Esophagus muscularis mucosa (tissue), 4 donors: ENCODE measurements around the gene CLEC4G. TPM values are rescaled to one million over a fixed set of nuclear protein-coding genes. Genes with fewer than 3 reads are reported as not detected.

Source experiments
- DNase-seq: peaks from one replicate; pipeline ENCODE4 v3.0.0-alpha.2; 2017; ENCODE audit errors: extremely low spot score
- H3K27ac ChIP-seq, 4 donors: fragments of 200-600 bp; sonication (generic); replicated peaks in 1 of 4; 1 replicate in 3 of 4; 2 replicates in 1 of 4; pipeline ENCODE4 v1.5.1; 2016 to 2019; ENCODE audit warnings: mild to moderate bottlenecking in 1 of 4
- H3K27me3 ChIP-seq, 4 donors: fragments of 200-600 bp; sonication (generic); one replicate each; pipeline versions ENCODE4 v1.5.1 to v1.6.0; 2016 to 2019
- H3K36me3 ChIP-seq, 4 donors: fragments of 200-600 bp; sonication (generic); one replicate each; pipeline ENCODE4 v1.5.1; 2016 to 2019
- H3K4me1 ChIP-seq, 4 donors: fragments of 200-600 bp; sonication (generic); one replicate each; pipeline ENCODE4 v1.5.1; 2016 to 2019
- H3K4me3 ChIP-seq, 4 donors: fragments of 200-600 bp; sonication (generic); 1 replicate in 2 of 4; 2 replicates in 2 of 4; pipeline ENCODE4 v1.5.1; 2016 to 2019; ENCODE audit warnings: mild to moderate bottlenecking in 4 of 4, moderate library complexity in 1 of 4
- H3K9me3 ChIP-seq, 4 donors: fragments of 200-600 bp; sonication (generic); 1 replicate in 3 of 4; 2 replicates in 1 of 4; pipeline ENCODE4 v1.5.1; 2016 to 2019
- EP300 ChIP-seq: sonication (generic); formaldehyde crosslinking; IDR thresholded peaks from one replicate; pipeline ENCODE4 v1.6.1; 2017; ENCODE audit warnings: antibody characterized with exemption
- POLR2A ChIP-seq: fragments of 450-650 bp; IDR thresholded peaks from one replicate; pipeline ENCODE4 v1.6.1; 2017; ENCODE audit warnings: antibody characterized with exemption, moderate library complexity, mild to moderate bottlenecking, low read depth
- POLR2AphosphoS5 ChIP-seq, 2 donors: sonication (generic); formaldehyde crosslinking; IDR thresholded peaks; one replicate each; pipeline ENCODE4 v1.6.1; 2017; ENCODE audit warnings: antibody characterized with exemption in 2 of 2
- WGBS: methylation state at CpG from one replicate; pipeline ENCODE4 v1.1.5; 2018; 5-methylcytosine and 5-hydroxymethylcytosine counted together
- intact Hi-C: fragments of 100-400 bp; cut with DNase I; formaldehyde crosslinking; loops from one replicate; pipeline ENCODE4 v1.15.1; 2023
- total RNA-seq, 4 donors: library from RNA; depleted of rRNA; stranded (reverse); fragments of >200 nt; gene quantifications; one replicate each; pipeline versions ENCODE4 v1.1.0 to v1.2.1, GENCODE V29; 2016
- TF ChIP-seq, protein P1 (sequence below), 3 experiments: fragments of 200-600 bp in 2 of 3; fragments of 450-650 bp in 1 of 3; sonication (generic) in 2 of 3; IDR thresholded peaks; one replicate each; pipeline ENCODE4 v1.5.1; 2017 to 2019; ENCODE audit warnings: antibody characterized with exemption in 3 of 3, mild to moderate bottlenecking in 2 of 3, moderate library complexity in 1 of 3

Gene CLEC4G
- total RNA-seq, 4 donors from 2014 or later: 0.75 to 2.5 (median 1.8) TPM

DNA sequence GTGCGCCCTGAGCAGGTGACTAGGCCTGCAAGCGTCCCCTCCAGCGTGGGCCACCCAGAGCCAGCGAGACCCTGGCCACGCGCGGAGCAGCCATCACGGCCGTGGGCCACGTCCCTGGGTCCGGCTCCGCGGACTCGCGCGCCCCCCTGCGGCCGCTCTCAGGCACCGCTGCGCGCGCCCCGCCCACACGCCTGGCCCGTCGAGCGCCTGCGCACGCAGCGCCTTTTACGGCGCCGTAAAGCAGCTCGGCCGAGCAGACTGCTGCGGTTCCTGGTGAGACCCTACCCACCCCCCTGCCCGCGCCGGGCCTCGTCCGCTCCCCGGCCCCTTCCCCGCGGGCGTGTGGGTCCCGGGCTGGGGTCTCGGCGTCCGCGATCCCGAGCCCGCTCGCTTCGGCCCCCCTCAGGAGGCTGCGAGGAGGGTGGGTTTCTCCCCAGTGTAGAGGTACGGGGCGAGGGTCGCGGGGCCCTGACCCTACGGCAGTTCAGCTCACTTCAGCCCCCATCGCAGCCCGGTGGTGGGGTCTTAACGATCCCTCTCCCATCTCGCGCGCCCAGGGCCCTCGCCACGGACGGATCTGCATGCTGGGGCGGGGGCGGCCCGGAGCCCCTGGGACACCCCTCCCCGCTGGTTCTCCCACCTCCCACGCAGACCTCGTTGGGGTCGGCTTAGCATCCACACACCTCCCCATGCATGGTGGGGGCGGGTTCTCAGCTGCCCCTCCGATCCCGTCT, 51.1 kb downstream of the CLEC4G start, which contains the start of gene TRAPPC5:
Gene TRAPPC5 (plus strand): TSS at position 228 of the 734 bp plus-strand sequence. CDS start 1,421 bp downstream, outside the sequence.
- H3K4me3 ChIP-seq: peak within 1 kb of the TSS; percentile 75 to 100 (median 88)
- peak within 1 kb of the TSS; percentile 78 to 90 (median 84) for H3K27ac ChIP-seq
- peaks cover 10 to 29% (median 22%) of the 10 kb centered on the region in 4 donors for H3K4me1 ChIP-seq
- no peaks in the 10 kb centered on the region for H3K9me3 ChIP-seq
- peaks cover 0 to 36% (median 27%) of the 10 kb centered on the region in 4 donors for H3K36me3 ChIP-seq
- intact Hi-C loops: loop anchor here (1.0 to 10.0 kb wide), 3 partner anchors 28 to 328 kb away; no protein-coding TSS in a partner anchor
- TF ChIP-seq POLR2AphosphoS5 (IDR thresholded peaks at IDR 0.05) (peak; percentile 75 to 84), POLR2A (no peak), EP300 (no peak)
- TF ChIP-seq, protein P1, sequence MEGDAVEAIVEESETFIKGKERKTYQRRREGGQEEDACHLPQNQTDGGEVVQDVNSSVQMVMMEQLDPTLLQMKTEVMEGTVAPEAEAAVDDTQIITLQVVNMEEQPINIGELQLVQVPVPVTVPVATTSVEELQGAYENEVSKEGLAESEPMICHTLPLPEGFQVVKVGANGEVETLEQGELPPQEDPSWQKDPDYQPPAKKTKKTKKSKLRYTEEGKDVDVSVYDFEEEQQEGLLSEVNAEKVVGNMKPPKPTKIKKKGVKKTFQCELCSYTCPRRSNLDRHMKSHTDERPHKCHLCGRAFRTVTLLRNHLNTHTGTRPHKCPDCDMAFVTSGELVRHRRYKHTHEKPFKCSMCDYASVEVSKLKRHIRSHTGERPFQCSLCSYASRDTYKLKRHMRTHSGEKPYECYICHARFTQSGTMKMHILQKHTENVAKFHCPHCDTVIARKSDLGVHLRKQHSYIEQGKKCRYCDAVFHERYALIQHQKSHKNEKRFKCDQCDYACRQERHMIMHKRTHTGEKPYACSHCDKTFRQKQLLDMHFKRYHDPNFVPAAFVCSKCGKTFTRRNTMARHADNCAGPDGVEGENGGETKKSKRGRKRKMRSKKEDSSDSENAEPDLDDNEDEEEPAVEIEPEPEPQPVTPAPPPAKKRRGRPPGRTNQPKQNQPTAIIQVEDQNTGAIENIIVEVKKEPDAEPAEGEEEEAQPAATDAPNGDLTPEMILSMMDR (IDR thresholded peaks at IDR 0.05): peak; percentile 99 to 100 (median 99)
- H3K27me3 ChIP-seq: peaks cover 0 to 46% (median 3%) of the 10 kb centered on the region in 4 donors
- 0% methylated on average over 2 of the region's 79 CpGs for WGBS
- DNase-seq: no peak

DNA sequence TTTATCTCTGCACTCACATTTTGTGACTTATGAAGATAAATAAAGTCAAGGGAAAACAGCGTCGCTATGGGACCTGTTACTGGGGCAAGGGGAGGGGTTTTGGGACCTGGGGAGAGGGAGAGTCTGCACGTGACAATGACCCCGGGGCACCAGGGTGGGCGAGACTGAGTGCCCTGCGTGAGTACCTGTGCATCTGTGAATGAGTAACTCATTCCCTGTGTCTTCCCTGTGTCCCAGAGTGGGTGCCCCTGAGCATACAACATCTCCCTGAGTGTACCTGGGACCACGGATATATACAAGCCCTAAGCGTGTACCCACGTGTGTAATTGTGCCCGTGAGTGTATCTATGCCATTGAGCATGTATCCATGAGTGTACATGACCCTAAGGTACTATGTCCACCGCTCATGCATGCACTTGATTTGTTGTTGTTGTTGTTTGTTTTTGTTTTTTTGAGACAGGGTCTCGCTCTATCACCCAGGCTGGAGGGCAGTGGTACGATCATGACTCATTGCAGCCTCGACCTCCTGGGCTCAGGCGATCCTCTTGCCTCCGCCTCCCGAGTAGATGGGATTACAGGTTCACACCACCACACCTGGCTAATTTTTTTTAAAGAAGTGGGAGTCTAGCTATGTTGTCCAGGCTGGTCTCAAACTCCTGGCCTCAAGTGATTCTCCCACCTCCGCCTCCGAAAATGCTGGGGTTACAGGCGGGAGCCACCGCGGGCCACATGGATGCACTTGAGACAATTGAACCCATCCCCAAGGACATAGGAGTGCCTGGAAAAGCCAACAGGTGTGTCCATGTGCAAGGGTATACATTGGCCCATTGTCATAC, 51.9 kb downstream of the CLEC4G start:
- intact Hi-C loops: loop anchor here (5.0 to 10.0 kb wide), 2 partner anchors 115 to 328 kb away; no protein-coding TSS in a partner anchor

DNA sequence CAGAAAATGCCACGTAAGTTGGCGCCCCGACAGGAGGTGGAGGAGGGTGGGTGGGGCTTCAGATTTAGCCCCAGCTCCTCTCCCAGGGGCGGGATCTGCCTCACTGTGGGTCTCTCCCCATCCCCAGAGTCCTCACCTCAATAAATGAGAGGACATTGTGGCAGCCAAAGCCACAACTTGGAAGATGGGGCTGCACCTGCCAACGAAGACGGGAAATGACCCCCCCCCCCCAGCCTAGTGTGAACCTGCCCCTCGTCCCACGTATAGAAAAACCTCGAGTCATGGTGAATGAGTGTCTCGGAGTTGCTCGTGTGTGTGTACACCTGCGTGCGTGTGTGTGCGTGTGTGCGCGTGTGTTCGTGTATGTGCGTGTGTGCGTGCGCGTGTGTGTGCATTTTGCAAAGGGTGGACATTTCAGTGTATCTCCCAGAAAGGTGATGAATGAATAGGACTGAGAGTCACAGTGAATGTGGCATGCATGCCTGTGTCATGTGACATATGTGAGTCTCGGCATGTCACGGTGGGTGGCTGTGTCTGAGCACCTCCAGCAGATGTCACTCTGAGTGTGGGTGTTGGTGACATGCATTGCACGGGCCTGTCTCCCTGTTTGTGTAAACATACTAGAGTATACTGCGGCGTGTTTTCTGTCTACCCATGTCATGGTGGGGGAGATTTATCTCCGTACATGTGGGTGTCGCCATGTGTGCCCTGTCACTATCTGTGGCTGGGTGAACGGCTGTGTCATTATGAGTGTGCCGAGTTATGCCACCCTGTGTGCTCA, 52.7 kb downstream of the CLEC4G start:
- 53% methylated on average over 28 of the region's 30 CpGs for WGBS

More for the DNA sequence above, 51.9 kb downstream of the CLEC4G start:
- WGBS: 54% methylated on average over 22 of the region's 22 CpGs
- H3K4me3 ChIP-seq: peak overlapping the region; percentile 75 to 100 (median 88)
- TF ChIP-seq, protein P1 (IDR thresholded peaks at IDR 0.05): no peak
- TF ChIP-seq EP300 (no peak), POLR2AphosphoS5 (IDR thresholded peaks at IDR 0.05) (no peak), POLR2A (no peak)
- peaks cover 10 to 29% (median 22%) of the 10 kb centered on the region in 4 donors for H3K4me1 ChIP-seq
- H3K27ac ChIP-seq: peak overlapping the region in 1 of 4 donors; percentile 90
- DNase-seq: no peak
- peaks cover 0 to 30% (median 24%) of the 10 kb centered on the region in 4 donors for H3K36me3 ChIP-seq
- H3K27me3 ChIP-seq: peaks cover 0 to 54% (median 3%) of the 10 kb centered on the region in 4 donors
- H3K9me3 ChIP-seq: no peaks in the 10 kb centered on the region

More for the DNA sequence above, 52.7 kb downstream of the CLEC4G start:
- no peaks in the 10 kb centered on the region for H3K9me3 ChIP-seq
- H3K4me1 ChIP-seq: peaks cover 10 to 32% (median 22%) of the 10 kb centered on the region in 4 donors
- TF ChIP-seq, protein P1 (IDR thresholded peaks at IDR 0.05): no peak
- TF ChIP-seq EP300 (no peak), POLR2AphosphoS5 (IDR thresholded peaks at IDR 0.05) (no peak), POLR2A (no peak)
- no peak for DNase-seq
- no peak overlapping the region for H3K27ac ChIP-seq
- H3K4me3 ChIP-seq: no peak overlapping the region
- H3K36me3 ChIP-seq: peaks cover 0 to 22% (median 21%) of the 10 kb centered on the region in 4 donors
- H3K27me3 ChIP-seq: peaks cover 0 to 54% (median 3%) of the 10 kb centered on the region in 4 donors
- intact Hi-C loops: no loop called here

Other genes with a start within 250 kb of the CLEC4G start
- 1 to 10 TPM; 1.7 to 5.3 (median 3.7) TPM for gene PEX11G, start 243.1 kb downstream of the CLEC4G start, total RNA-seq
- gene ZNF358, start 216.0 kb downstream of the CLEC4G start, total RNA-seq: 100 to 1,000 TPM in 3 of 4 donors, 10 to 100 TPM in 1; 95.4 to 168 (median 137) TPM
- gene MCOLN1, start 209.5 kb downstream of the CLEC4G start, total RNA-seq: 10 to 100 TPM; 11.3 to 20.7 (median 14.4) TPM
- 100 to 1,000 TPM in 2 of 4 donors, 10 to 100 TPM in 2; 58.1 to 156 (median 85.7) TPM for gene PNPLA6, start 196.4 kb downstream of the CLEC4G start, total RNA-seq
- gene CAMSAP3, start 136.2 kb downstream of the CLEC4G start, total RNA-seq: under 1 TPM; 0.11 to 0.42 (median 0.18) TPM
- 10 to 100 TPM; 32.0 to 56.2 (median 44.5) TPM for gene XAB2, start 102.6 kb downstream of the CLEC4G start, total RNA-seq
- gene PET100, start 102.3 kb downstream of the CLEC4G start, total RNA-seq: 10 to 100 TPM; 19.5 to 80.9 (median 26.2) TPM
- gene PCP2, start 98.4 kb downstream of the CLEC4G start, total RNA-seq: not detected
- gene STXBP2, start 95.0 kb downstream of the CLEC4G start, total RNA-seq: 10 to 100 TPM in 3 of 4 donors, 1 to 10 TPM in 1; 7.2 to 14.4 (median 11.7) TPM
- gene RETN, start 63.1 kb downstream of the CLEC4G start, total RNA-seq: 1 to 10 TPM in 1 of 4 donors, not detected in 3; 1.3 TPM
- 1 to 10 TPM in 1 of 4 donors, under 1 TPM in 2, not detected in 1; 0.34 to 2.0 (median 0.42) TPM for gene MCEMP1, start 55.0 kb downstream of the CLEC4G start, total RNA-seq
- 10 to 100 TPM; 12.5 to 84.7 (median 64.8) TPM for gene TRAPPC5, start 51.3 kb downstream of the CLEC4G start, total RNA-seq
- under 1 TPM in 1 of 4 donors, not detected in 3; 0.29 TPM for gene FCER2, start 30.0 kb downstream of the CLEC4G start, total RNA-seq
- gene CD209, start 15.4 kb upstream of the CLEC4G start, total RNA-seq: 10 to 100 TPM in 1 of 4 donors, 1 to 10 TPM in 3; 4.0 to 13.1 (median 8.4) TPM
- not detected for gene CLEC4M, start 31.1 kb upstream of the CLEC4G start, total RNA-seq
- gene EVI5L, start 98.1 kb upstream of the CLEC4G start, total RNA-seq: 10 to 100 TPM; 19.9 to 42.0 (median 29.2) TPM
- gene PRR36, start 142.3 kb upstream of the CLEC4G start, total RNA-seq: under 1 TPM in 1 of 4 donors, not detected in 3; 0.52 TPM
- gene LRRC8E, start 156.4 kb upstream of the CLEC4G start, total RNA-seq: 1 to 10 TPM in 1 of 4 donors, under 1 TPM in 2, not detected in 1; 0.33 to 1.0 (median 0.46) TPM
- gene MAP2K7, start 171.8 kb upstream of the CLEC4G start, total RNA-seq: 10 to 100 TPM; 17.2 to 31.9 (median 24.5) TPM
- 1 to 10 TPM; 2.2 to 8.3 (median 6.1) TPM for gene TGFBR3L, start 182.7 kb upstream of the CLEC4G start, total RNA-seq
- 10 to 100 TPM; 32.4 to 47.2 (median 35.0) TPM for gene SNAPC2, start 188.2 kb upstream of the CLEC4G start, total RNA-seq
- gene CTXN1, start 194.0 kb upstream of the CLEC4G start, total RNA-seq: 10 to 100 TPM; 28.7 to 59.4 (median 49.2) TPM
- gene TIMM44, start 211.6 kb upstream of the CLEC4G start, total RNA-seq: 100 to 1,000 TPM in 1 of 4 donors, 10 to 100 TPM in 3; 61.6 to 111 (median 98.5) TPM